Ovary (tissue), 9 donors: Measurements from ENCODE around the gene SP3. TPM values are rescaled to one million over a fixed set of nuclear protein-coding genes. Genes with fewer than 3 reads are reported as not detected.

ENCODE experiments used
- DNase-seq, 5 donors: peaks; one replicate each; pipeline ENCODE4 v3.0.0-alpha.2; 2019 to 2020
- H3K27ac ChIP-seq, 2 donors: fragments of 200-600 bp; one replicate each; pipeline versions ENCODE4 v1.5.1 to v1.8.0; 2019 to 2022
- H3K27me3 ChIP-seq: fragments of 200-600 bp; one replicate; pipeline ENCODE4 v1.8.0; 2022
- H3K36me3 ChIP-seq: fragments of 200-600 bp; sonication (generic); one replicate; pipeline ENCODE4 v1.5.1; 2019
- H3K4me1 ChIP-seq: one replicate; pipeline ENCODE4 v1.8.1; 2013; ENCODE audit warnings: mild to moderate bottlenecking, moderate library complexity; ENCODE audit not compliant: insufficient read depth
- H3K4me3 ChIP-seq: fragments of 200-600 bp; sonication (generic); one replicate; pipeline ENCODE4 v1.5.1; 2017
- H3K9me3 ChIP-seq, 2 donors: fragments of 200-600 bp in 1 of 2; sonication (generic) in 1 of 2; one replicate each; pipeline versions ENCODE4 v1.5.1 to v1.8.1; 2013 to 2019; ENCODE audit warnings: mild to moderate bottlenecking in 1 of 2, moderate library complexity in 1 of 2
- EP300 ChIP-seq: sonication (generic); formaldehyde crosslinking; IDR thresholded peaks from one replicate; pipeline ENCODE4 v1.6.1; 2017; ENCODE audit warnings: antibody characterized with exemption
- POLR2A ChIP-seq: fragments of 450-650 bp; IDR thresholded peaks from one replicate; pipeline ENCODE4 v1.6.1; 2017; ENCODE audit warnings: antibody characterized with exemption, mild to moderate bottlenecking, moderate library complexity
- WGBS, 3 donors: extraction: QIAGEN DNeasy Blood & Tissue Kit in 1 of 3; methylation state at CpG; one replicate each; pipeline versions ENCODE4 v1.1.5 to v1.1.7; 2013 to 2017; 5-methylcytosine and 5-hydroxymethylcytosine counted together
- intact Hi-C, 4 donors: fragments of 100-400 bp; cut with DNase I; formaldehyde crosslinking; loops; one replicate each; pipeline versions ENCODE4 v1.11.0 to v1.15.1; 2022 to 2023
- polyA plus RNA-seq, 2 donors: library from polyadenylated mRNA; stranded (reverse); fragments of 200-250 nt in 1 of 2; fragments of 350-450 nt in 1 of 2; fragmentation: Illumina TruSeq in 1 of 2; extraction: RNeasy Lipid Tissue Mini Kit (QIAGEN cat#74804) in 1 of 2; gene quantifications; one replicate each; pipeline ENCODE4 v1.2.3, GENCODE V29; 2013 to 2014
- total RNA-seq, 7 donors: library from RNA; depleted of rRNA in 2 of 7; stranded (reverse); fragments of >200 nt in 2 of 7; fragmentation: NEBNext Ultra II Directional in 3 of 7; extraction: Animal tissue kit (Norgen Biotek cat#: 25700) in 3 of 7; gene quantifications; one replicate each; pipeline versions ENCODE4 v1.1.0 to v1.2.4, GENCODE V29; 2016 to 2023
- TF ChIP-seq, protein P1 (sequence below), 3 donors: fragments of 450-650 bp in 2 of 3; fragments of 200-600 bp in 1 of 3; IDR thresholded peaks; one replicate each; pipeline versions ENCODE4 v1.5.1 to v1.8.0; 2016 to 2022; ENCODE audit warnings: antibody characterized with exemption in 3 of 3, mild to moderate bottlenecking in 1 of 3
- donor health status: DM: no; HTN: no; CAD: no; lungs with moderate emphysema.
- donor health status: DM: no; HTN: no; CAD: no.
- donor health status: Bipolar disorder and iron deficiency.
- donor health status: DM: yes; HTN: yes; CAD: no.
- donor health status: DM: no; HTN: no; CAD: no.
- donor health status: DM: yes; HTN: yes; CAD: no.

The SP3 gene
- total and polyA plus RNA-seq, 9 donors: 35.4 to 131 (median 88.3) TPM

DNA sequence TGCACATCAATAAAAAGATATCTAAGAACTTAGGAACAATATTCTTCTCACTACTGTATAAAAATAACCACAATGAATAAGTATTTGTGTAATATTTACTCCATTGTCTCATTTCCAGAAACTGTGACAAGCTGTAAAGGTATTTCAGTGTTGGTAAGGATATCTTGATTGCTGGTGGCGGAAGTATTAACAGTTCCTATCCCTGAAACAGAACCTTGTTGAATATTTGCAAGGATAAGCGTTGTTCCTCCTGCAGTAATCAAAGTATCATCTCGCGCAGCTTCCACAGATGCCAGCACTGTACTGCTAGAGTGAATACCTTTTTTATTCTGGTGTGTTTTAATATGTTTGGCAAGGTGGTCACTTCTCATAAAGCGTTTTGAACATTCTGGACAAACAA, 55.3 kb downstream of the SP3 start:
- WGBS, 3 donors: 94 to 95% (median 94%) methylated on average over 5 of the region's 5 CpGs
- Histone ChIP-seq H3K4me1 (no peaks in the 10 kb centered on the region), H3K36me3 (no peaks in the 10 kb centered on the region), H3K27ac (no peak overlapping the region), H3K27me3 (no peaks in the 10 kb centered on the region), H3K4me3 (no peak overlapping the region), H3K9me3 (no peaks in the 10 kb centered on the region)
- no peak for DNase-seq
- intact Hi-C loops: no loop called here
- no peak for TF ChIP-seq EP300

DNA sequence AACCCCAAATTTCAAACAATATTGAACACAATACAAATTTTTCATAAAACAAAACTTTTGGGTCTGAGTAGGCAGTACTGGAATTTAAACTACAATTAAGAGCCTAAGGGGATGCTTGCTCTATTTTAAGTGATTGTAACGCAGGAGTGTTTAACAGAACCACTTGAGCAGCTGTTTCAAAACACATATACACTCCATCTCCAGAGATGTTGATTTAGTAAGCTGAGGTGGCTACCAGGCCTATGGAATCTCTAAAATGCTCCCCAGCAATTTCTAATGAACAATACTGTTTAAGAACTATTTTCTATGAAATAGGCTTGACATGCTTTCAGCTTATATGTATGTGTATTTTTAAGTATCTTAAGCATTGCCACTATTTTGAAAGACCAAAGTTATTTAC, 58.5 kb downstream of the SP3 start:
- TF ChIP-seq, protein P1, sequence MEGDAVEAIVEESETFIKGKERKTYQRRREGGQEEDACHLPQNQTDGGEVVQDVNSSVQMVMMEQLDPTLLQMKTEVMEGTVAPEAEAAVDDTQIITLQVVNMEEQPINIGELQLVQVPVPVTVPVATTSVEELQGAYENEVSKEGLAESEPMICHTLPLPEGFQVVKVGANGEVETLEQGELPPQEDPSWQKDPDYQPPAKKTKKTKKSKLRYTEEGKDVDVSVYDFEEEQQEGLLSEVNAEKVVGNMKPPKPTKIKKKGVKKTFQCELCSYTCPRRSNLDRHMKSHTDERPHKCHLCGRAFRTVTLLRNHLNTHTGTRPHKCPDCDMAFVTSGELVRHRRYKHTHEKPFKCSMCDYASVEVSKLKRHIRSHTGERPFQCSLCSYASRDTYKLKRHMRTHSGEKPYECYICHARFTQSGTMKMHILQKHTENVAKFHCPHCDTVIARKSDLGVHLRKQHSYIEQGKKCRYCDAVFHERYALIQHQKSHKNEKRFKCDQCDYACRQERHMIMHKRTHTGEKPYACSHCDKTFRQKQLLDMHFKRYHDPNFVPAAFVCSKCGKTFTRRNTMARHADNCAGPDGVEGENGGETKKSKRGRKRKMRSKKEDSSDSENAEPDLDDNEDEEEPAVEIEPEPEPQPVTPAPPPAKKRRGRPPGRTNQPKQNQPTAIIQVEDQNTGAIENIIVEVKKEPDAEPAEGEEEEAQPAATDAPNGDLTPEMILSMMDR (IDR thresholded peaks at IDR 0.05): no peak
- no peak for TF ChIP-seq EP300
- TF ChIP-seq POLR2A: no peak
- Histone ChIP-seq H3K9me3 (no peaks in the 10 kb centered on the region), H3K4me1 (no peaks in the 10 kb centered on the region), H3K27me3 (no peaks in the 10 kb centered on the region), H3K4me3 (no peak overlapping the region), H3K27ac (no peak overlapping the region), H3K36me3 (no peaks in the 10 kb centered on the region)
- no peak for DNase-seq
- intact Hi-C loops: no loop called here
- 94 to 99% (median 98%) methylated on average over 1 of the region's 1 CpG for WGBS, 3 donors

DNA sequence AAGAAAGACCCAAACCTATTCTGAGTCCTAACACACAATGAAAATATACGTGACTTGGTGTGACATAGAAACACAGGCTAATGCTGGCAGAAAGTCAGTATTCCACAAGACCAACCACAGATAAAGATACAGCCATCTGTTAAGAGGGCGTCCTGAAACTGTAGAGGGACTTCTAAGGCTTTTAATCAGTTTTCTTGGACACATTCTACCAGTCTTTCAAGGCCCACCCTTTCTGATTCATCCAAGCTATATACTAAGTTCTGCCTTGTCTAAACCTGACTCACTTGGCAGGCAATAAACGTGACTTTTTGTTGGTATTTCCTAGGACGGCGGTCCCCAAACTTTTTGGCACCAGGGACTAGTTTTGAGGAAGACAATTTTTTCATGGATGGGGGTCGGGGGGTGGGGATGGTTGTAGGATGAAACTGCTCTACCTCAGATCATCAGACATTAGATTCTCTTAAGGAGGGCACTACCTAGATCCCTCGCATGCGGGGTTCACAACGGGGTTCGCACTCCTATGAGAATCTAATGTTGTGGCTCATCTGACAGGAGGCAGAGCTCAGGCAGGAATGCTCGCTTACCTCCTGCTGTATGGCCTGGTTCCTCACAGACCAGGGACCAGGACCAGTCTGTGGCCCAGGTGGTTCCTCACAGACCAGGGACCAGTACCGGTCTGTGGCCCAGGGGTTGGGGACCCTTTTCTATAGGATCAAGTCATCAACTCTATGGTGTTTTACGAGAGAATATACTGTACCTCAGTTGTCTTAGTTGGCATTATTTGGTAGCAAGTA, 61.4 kb downstream of the SP3 start:
- TF ChIP-seq, protein P1 (IDR thresholded peaks at IDR 0.05): no peak
- TF ChIP-seq POLR2A (no peak), EP300 (no peak)
- no peak for DNase-seq
- intact Hi-C loops: no loop called here
- no peaks in the 10 kb centered on the region for H3K4me1 ChIP-seq
- H3K27ac ChIP-seq: no peak overlapping the region
- H3K27me3 ChIP-seq: no peaks in the 10 kb centered on the region
- H3K36me3 ChIP-seq: no peaks in the 10 kb centered on the region
- WGBS, 3 donors: 87 to 90% (median 89%) methylated on average over 13 of the region's 13 CpGs
- no peak overlapping the region for H3K4me3 ChIP-seq
- no peaks in the 10 kb centered on the region for H3K9me3 ChIP-seq

- Histone ChIP-seq H3K36me3 (no peaks in the 10 kb centered on the region), H3K4me1 (no peaks in the 10 kb centered on the region), H3K27ac (no peak overlapping the region), H3K9me3 (no peaks in the 10 kb centered on the region), H3K4me3 (no peak overlapping the region), H3K27me3 (no peaks in the 10 kb centered on the region)
- DNase-seq: no peak
- TF ChIP-seq, protein P1 (IDR thresholded peaks at IDR 0.05): no peak
- TF ChIP-seq POLR2A: no peak
- TF ChIP-seq EP300: no peak
- intact Hi-C loops: no loop called here
- WGBS, 3 donors: 90 to 92% (median 91%) methylated on average over 12 of the region's 12 CpGs
Observed at GRCh38 chr2:173898996-173899395, 66.2 kb downstream of the SP3 start.

GRCh38 chr2:173898178-173898668, 67.0 kb downstream of the SP3 start:
- Histone ChIP-seq H3K27me3 (no peaks in the 10 kb centered on the region), H3K9me3 (no peaks in the 10 kb centered on the region), H3K4me3 (no peak overlapping the region), H3K4me1 (no peaks in the 10 kb centered on the region), H3K27ac (no peak overlapping the region), H3K36me3 (no peaks in the 10 kb centered on the region)
- DNase-seq: no peak
- intact Hi-C loops: no loop called here
- TF ChIP-seq EP300: no peak
- TF ChIP-seq POLR2A: no peak
- TF ChIP-seq, protein P1 (IDR thresholded peaks at IDR 0.05): no peak
- 63 to 66% (median 65%) methylated on average over 5 of the region's 5 CpGs for WGBS, 3 donors
